T-helper 22 cell (primary cell): ENCODE data around the gene SUN3.
"Not testable (repeated sequence)": the region's sequence is repeated elsewhere in the genome, so short reads cannot be mapped to it uniquely, and the experiment has no call there.

ENCODE experiments used
- DNase-seq: peaks from one replicate; pipeline ENCODE4 v3.0.0-alpha.2; 2020; ENCODE audit warnings: low read depth

Gene SUN3

GRCh38 chr7:47943676-47944474 is 85.0 kb downstream of the SUN3 start:
- no peak for DNase-seq

GRCh38 chr7:47942651-47943050 is 86.3 kb downstream of the SUN3 start:
- not testable (repeated sequence) for DNase-seq

GRCh38 chr7:47942132-47942531 is 86.8 kb downstream of the SUN3 start:
- DNase-seq = no peak

GRCh38 chr7:47941136-47941844 is 87.6 kb downstream of the SUN3 start:
- no peak for DNase-seq

GRCh38 chr7:47940088-47941013 is 88.6 kb downstream of the SUN3 start:
- no peak for DNase-seq

- DNase-seq = no peak
Observed at GRCh38 chr7:47939425-47940036, 89.4 kb downstream of the SUN3 start.

- no peak for DNase-seq
Observed at GRCh38 chr7:47938574-47939165, 90.2 kb downstream of the SUN3 start.

GRCh38 chr7:47937711-47938573 is 91.0 kb downstream of the SUN3 start:
- DNase-seq = no peak
